ENCODE measurements around the gene WDR70.

The WDR70 gene

GRCh38 chr5:37657046-37657445, 277.9 kb downstream of the WDR70 start:
- no peak overlapping the region for H3K4me3 ChIP-seq (ENCODE audit: low read depth, low read length)
- DNase-seq, result no peak
- TF ChIP-seq CTCF (IDR thresholded peaks at IDR 0.05; ENCODE audit: low read depth, low read length), result no peak

GRCh38 chr5:37658440-37658839, 279.3 kb downstream of the WDR70 start:
- no peaks in the 10 kb centered on the region for H3K9me3 ChIP-seq (ENCODE audit: severe bottlenecking)
- no peak overlapping the region for H3K4me3 ChIP-seq (ENCODE audit: low read depth, low read length)
- no peaks in the 10 kb centered on the region for H3K36me3 ChIP-seq
- no peak for DNase-seq
- no peaks in the 10 kb centered on the region for H3K27me3 ChIP-seq (ENCODE audit: insufficient read depth, low read depth, severe bottlenecking)
- TF ChIP-seq CTCF (IDR thresholded peaks at IDR 0.05; ENCODE audit: low read depth, low read length), result no peak
- no peak overlapping the region for H3K27ac ChIP-seq

More at GRCh38 chr5:37657046-37657445, 277.9 kb downstream of the WDR70 start:
- Histone ChIP-seq H3K36me3 (no peaks in the 10 kb centered on the region), H3K9me3 (ENCODE audit: severe bottlenecking) (no peaks in the 10 kb centered on the region), H3K27ac (no peak overlapping the region), H3K27me3 (ENCODE audit: insufficient read depth, low read depth, severe bottlenecking) (no peaks in the 10 kb centered on the region)

GRCh38 chr5:37660319-37660718, 281.2 kb downstream of the WDR70 start:
- H3K27me3 ChIP-seq (ENCODE audit: insufficient read depth, low read depth, severe bottlenecking), result no peaks in the 10 kb centered on the region
- H3K27ac ChIP-seq, result no peak overlapping the region
- DNase-seq, result no peak
- no peaks in the 10 kb centered on the region for H3K36me3 ChIP-seq
- TF ChIP-seq CTCF (IDR thresholded peaks at IDR 0.05; ENCODE audit: low read depth, low read length), result no peak
- no peak overlapping the region for H3K4me3 ChIP-seq (ENCODE audit: low read depth, low read length)
- H3K9me3 ChIP-seq (ENCODE audit: severe bottlenecking), result no peaks in the 10 kb centered on the region

- Histone ChIP-seq H3K27ac (no peak overlapping the region), H3K9me3 (ENCODE audit: severe bottlenecking) (no peaks in the 10 kb centered on the region), H3K4me3 (ENCODE audit: low read depth, low read length) (no peak overlapping the region), H3K36me3 (no peaks in the 10 kb centered on the region), H3K27me3 (ENCODE audit: insufficient read depth, low read depth, severe bottlenecking) (no peaks in the 10 kb centered on the region)
- TF ChIP-seq CTCF (IDR thresholded peaks at IDR 0.05; ENCODE audit: low read depth, low read length), result no peak
- no peak for DNase-seq
These were observed 282.3 kb downstream of the WDR70 start for GRCh38 chr5:37661227-37661920.

- Histone ChIP-seq H3K4me3 (ENCODE audit: low read depth, low read length) (no peak overlapping the region), H3K27ac (no peak overlapping the region)
These were observed 282.8 kb downstream of the WDR70 start for GRCh38 chr5:37661951-37662350.

More at GRCh38 chr5:37661951-37662350, 282.8 kb downstream of the WDR70 start:
- no peaks in the 10 kb centered on the region for H3K9me3 ChIP-seq (ENCODE audit: severe bottlenecking)
- TF ChIP-seq CTCF (IDR thresholded peaks at IDR 0.05; ENCODE audit: low read depth, low read length), result no peak
- H3K36me3 ChIP-seq, result no peaks in the 10 kb centered on the region
- no peak for DNase-seq
- H3K27me3 ChIP-seq (ENCODE audit: insufficient read depth, low read depth, severe bottlenecking), result no peaks in the 10 kb centered on the region

Measured in WERI-Rb-1 (cell line).